HG02840 (cell line): Measurements from ENCODE around the gene WDR93.

Experiments used
- ATAC-seq: cut with Tn5 transposase; IDR thresholded peaks from one replicate; pipeline ENCODE4 v1.9.1; 2021; ENCODE audit warnings: mild to moderate bottlenecking, moderate library complexity, moderate number of reproducible peaks; ENCODE audit not compliant: unreplicated experiment, low FRiP score

Gene WDR93

GRCh38 chr15:89690276-89691218, at the start of gene WDR93, which contains the start of gene PEX11A:
Gene WDR93 (plus strand): TSS chr15:89690811. CDS start chr15:89701747, 10,936 bp downstream.
Gene PEX11A (minus strand): TSS chr15:89690754. CDS start chr15:89690632, 122 bp downstream.
- peak; percentile 76 for ATAC-seq

- ATAC-seq, result no peak
Measured at GRCh38 chr15:89641053-89641452, 49.6 kb upstream of the WDR93 start.

DNA sequence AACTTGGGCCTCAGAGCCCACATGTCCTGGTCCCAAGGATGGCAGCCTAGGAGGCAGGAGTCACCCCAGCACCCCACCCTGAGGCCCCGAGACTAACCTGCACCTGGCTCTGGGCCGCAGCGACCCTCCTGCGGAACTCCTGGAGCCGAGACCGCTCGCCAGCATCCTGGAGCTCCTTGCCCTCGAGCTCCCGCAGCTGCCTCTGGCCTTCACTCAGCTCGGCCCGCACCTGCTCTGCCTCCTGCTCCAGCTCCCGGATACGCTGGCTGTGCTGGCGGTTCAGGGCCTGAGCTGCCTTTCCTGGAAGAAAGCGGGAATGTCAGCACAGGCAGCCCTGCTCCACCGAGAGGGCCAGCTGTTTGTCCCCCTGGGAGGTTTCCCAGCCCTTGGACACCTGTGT, 48.5 kb upstream of the WDR93 start:
- no peak for ATAC-seq

DNA sequence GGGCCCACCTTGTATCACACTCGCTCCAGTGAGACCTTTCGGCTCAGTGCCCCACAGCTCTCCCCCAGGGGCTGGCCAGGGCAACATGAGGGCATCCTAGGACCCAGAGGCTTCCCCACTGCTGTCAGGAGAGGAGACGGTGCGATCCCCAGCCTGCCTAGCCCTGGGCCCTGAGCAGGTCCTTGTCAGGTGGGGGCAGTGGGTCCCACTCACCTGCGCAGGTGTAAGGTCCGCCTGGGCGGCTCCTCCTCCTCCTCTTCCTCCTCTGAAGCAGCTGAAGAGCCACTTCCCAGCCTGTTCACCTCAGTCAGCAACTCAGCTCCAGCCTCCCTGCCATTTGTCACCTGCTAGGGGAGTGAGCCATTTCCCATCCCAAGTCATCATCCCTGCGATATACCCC, 44.9 kb upstream of the WDR93 start:
- ATAC-seq, result no peak

- no peak for ATAC-seq
Measured at GRCh38 chr15:89646416-89647141, 44.0 kb upstream of the WDR93 start.

DNA sequence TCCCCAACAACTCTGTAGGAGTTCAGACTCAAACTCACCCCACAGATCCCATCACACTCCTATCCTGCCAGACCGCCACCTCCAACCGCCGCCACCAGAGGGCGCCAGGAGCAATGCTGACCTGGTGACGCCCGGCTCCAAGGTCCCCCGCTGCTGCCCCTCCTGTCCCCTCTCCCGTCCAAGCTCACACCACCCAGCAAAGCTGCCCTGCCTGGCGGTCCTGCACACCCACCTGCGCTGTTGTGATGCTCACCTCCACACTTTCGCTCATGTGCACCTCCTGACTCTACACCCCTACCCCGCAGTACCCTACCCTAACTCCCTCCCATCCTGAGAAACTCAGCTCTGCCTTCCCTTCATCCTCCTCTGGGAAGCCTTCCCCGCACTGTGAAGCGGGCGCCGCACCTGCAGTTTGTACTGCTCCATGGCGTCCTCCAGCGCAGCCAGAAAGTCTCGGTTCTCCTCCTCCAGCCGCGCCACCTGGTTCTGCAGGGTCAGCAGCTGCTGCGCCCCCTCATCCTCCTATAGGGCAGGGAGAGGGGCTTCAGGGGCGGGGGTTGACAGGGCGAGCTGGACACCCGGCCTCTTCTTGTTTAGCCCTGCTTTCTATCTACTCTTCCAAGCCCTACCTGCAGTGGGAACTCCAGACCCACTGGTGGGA, 43.3 kb upstream of the WDR93 start:
- no peak for ATAC-seq

- ATAC-seq, result no peak
Measured at GRCh38 chr15:89648106-89649012, 42.3 kb upstream of the WDR93 start.

DNA sequence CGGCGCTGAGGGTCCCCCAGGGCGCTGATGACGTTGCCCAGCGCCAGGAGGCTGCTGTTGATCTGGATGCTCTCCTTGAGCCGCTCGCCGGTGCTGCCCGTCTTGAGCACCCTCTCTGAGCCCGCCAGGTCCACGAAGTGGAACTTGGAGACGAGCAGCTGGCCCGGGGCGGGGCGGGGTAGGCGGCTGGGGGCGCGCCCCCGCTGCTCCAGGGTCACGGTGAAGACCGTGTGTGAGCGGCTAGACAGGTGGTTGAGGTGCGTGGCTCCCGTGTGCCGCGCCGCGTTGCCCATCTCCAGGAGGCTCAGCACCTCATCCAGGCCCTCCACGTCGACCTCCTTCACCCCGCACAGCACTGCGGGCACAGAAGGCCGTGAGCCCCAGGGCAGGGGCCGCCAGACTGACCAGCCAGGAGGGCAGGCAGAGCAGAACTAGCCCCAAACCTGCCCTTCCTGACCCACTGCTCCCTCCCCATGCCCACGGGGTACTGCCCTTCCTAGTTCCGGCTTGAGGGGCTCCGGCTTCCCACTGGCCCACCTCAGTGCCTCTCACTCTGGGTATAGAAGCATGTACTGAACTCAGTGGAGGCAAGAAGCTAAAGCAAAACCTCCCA, 41.5 kb upstream of the WDR93 start:
- ATAC-seq, result no peak

DNA sequence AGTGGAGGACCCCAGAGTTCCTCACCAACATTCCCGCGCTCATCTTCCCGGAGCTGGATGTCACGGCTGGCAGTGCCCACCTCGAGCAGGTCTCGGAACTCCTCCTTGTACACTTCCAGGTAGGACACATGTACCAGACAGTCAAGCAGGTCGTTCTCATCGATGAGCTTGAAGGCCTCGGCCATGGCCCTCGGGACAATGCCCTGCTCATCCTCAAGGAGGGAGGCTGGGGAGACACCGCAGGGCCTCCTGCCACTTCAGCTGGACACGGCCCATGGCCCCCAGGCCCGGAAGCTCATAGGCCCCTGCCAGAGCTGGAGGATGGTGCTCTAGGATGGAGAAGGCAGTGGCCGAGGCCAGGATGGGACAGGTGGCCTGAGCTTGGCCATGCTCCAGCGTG, 40.9 kb upstream of the WDR93 start:
- no peak for ATAC-seq

DNA sequence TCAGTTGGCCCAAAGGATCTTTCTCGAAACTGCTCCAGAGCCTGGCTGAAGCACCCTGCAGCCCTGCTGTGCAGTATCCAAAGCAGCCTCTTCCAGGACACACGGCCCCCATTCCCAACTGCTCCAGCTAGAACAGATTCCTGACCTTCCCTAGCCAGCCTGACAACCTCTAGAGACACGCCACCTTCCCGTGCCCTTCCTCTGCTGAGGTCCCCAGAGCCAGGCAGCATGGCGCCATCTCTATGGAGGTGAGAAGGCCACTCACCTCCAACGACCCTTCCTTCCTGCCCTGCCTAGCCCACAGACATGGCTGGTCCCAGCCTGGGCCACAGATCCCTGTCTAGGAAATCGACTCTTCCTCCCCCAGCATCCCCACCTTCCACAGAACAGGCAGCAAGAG, 38.5 kb upstream of the WDR93 start:
- no peak for ATAC-seq

DNA sequence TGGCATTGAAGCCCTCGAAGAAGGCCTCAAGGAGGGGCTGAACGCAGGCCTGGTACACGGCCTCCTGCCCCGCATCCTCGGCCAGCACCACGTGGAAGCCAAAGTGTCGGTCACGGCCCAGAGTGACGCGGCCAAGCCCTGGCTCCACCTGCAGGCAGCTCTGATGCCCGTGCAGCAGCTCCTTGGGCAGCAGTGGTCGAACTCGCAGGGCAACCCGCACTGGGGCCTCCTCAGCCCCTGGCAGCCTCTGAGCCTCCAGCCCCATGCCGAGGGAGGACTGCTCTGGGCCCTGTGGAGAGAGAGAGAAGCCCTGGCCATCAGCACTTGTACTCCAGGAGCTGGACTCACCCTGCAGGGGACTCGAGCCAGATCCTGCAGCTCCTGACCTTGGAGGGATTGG, 37.9 kb upstream of the WDR93 start:
- ATAC-seq, result no peak

- no peak for ATAC-seq
Measured at GRCh38 chr15:89653578-89653977, 37.0 kb upstream of the WDR93 start.

DNA sequence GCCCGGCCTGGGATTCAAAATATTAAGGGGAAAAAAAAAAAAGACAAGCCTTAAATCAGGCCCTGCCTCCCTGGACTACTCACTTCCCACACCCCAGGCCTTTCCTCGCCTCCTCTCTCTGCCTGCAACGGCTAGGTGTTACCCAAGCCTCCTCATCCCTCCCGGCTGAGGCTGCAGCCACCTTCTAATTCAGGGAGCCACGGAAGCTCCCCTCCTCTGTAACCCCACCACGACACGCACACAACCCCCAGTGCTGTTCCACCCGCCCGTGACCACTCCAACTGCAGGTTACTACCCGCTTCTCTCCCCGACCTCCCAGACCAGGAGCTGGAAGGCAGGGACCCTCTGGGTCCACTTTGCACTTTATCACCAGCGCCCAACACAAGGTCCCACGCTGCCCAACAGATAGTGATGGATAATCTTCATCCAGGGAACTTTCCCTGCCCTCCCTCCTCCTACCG, 36.3 kb upstream of the WDR93 start:
- no peak for ATAC-seq

- ATAC-seq, result no peak
Measured at GRCh38 chr15:89654847-89655805, 35.5 kb upstream of the WDR93 start, which contains the start of gene KIF7. Gene KIF7 (minus strand): TSS chr15:89655467. CDS start chr15:89652930, 2,537 bp downstream.

GRCh38 chr15:89656116-89656815, 34.3 kb upstream of the WDR93 start:
- ATAC-seq, result no peak

- no peak for ATAC-seq
Measured at GRCh38 chr15:89657686-89658200, 32.9 kb upstream of the WDR93 start.

DNA sequence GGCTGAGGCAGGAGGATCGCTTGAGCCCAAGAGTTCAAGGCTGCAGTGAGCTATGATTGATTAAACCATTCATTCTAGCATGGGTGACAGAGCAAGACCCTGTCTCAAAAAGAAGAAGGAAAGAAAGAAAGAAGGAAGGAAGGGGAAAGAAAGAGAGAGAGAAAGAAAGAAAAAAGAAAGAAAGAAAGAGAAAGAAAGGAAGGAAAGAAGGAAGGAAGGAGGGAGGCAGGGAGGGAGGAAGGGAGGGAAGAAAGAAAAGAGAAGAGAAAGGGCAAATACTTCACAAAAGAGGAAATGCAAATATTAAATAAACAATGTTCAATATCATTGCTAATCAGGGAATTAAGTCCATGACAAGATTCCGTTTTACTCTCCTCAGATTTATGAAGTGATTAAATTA, 31.3 kb upstream of the WDR93 start:
- ATAC-seq, result no peak
